GM18502 (cell line): Measurements from ENCODE around the gene DLGAP1.

Experiments
- ATAC-seq: cut with Tn5 transposase; IDR thresholded peaks from one replicate; pipeline ENCODE4 v1.9.1; 2021; ENCODE audit warnings: mild to moderate bottlenecking; ENCODE audit not compliant: unreplicated experiment, poor library complexity

DLGAP1 gene

GRCh38 chr18:3879114-3879835 is 575.8 kb downstream of the DLGAP1 start:
- ATAC-seq = no peak

- ATAC-seq = no peak
Observed at GRCh38 chr18:3878401-3878800, 576.7 kb downstream of the DLGAP1 start.

- no peak for ATAC-seq
Observed at GRCh38 chr18:3877678-3878077, 577.4 kb downstream of the DLGAP1 start.

- ATAC-seq = no peak
Observed at GRCh38 chr18:3875961-3876360, 579.1 kb downstream of the DLGAP1 start.

- no peak for ATAC-seq
Observed at GRCh38 chr18:3875376-3875775, 579.7 kb downstream of the DLGAP1 start.

GRCh38 chr18:3874581-3874980 is 580.5 kb downstream of the DLGAP1 start:
- no peak for ATAC-seq

GRCh38 chr18:3874125-3874524 is 581.0 kb downstream of the DLGAP1 start:
- ATAC-seq = no peak

GRCh38 chr18:3873698-3874097 is 581.4 kb downstream of the DLGAP1 start:
- no peak for ATAC-seq

- ATAC-seq = no peak
Observed at GRCh38 chr18:3873211-3873610, 581.9 kb downstream of the DLGAP1 start.

GRCh38 chr18:3872641-3873040 is 582.5 kb downstream of the DLGAP1 start:
- ATAC-seq = no peak

GRCh38 chr18:3871687-3872086 is 583.4 kb downstream of the DLGAP1 start:
- no peak for ATAC-seq

- no peak for ATAC-seq
Observed at GRCh38 chr18:3870914-3871313, 584.2 kb downstream of the DLGAP1 start.

- ATAC-seq = no peak
Observed at GRCh38 chr18:3869848-3870247, 585.3 kb downstream of the DLGAP1 start.

GRCh38 chr18:3867864-3868311 is 587.2 kb downstream of the DLGAP1 start:
- no peak for ATAC-seq

GRCh38 chr18:3867236-3867635 is 587.9 kb downstream of the DLGAP1 start:
- ATAC-seq = no peak

GRCh38 chr18:3864669-3865298 is 590.3 kb downstream of the DLGAP1 start:
- no peak for ATAC-seq

- no peak for ATAC-seq
Observed at GRCh38 chr18:3863593-3863992, 591.5 kb downstream of the DLGAP1 start.

- ATAC-seq = no peak
Observed at GRCh38 chr18:3863006-3863405, 592.1 kb downstream of the DLGAP1 start.

- ATAC-seq = no peak
Observed at GRCh38 chr18:3861495-3861894, 593.6 kb downstream of the DLGAP1 start.

GRCh38 chr18:3857544-3857943 is 597.6 kb downstream of the DLGAP1 start:
- ATAC-seq = no peak

GRCh38 chr18:3855966-3856365 is 599.1 kb downstream of the DLGAP1 start:
- ATAC-seq = no peak

- ATAC-seq = no peak
Observed at GRCh38 chr18:3852321-3852720, 602.8 kb downstream of the DLGAP1 start.
